Activated CD4-positive, CD25-positive, alpha-beta regulatory T cell (primary cell): ENCODE data around the gene SMTN.

ENCODE experiments used
- DNase-seq, 4 experiments: peaks; one replicate each; lab custom pipeline; 2025; lab: John Stamatoyannopoulos, UW

SMTN gene

GRCh38 chr22:31127181-31127772, 46.2 kb downstream of the SMTN start:
- no peak for DNase-seq

- no peak for DNase-seq
Measured at GRCh38 chr22:31128156-31128555, 47.0 kb downstream of the SMTN start.

DNA sequence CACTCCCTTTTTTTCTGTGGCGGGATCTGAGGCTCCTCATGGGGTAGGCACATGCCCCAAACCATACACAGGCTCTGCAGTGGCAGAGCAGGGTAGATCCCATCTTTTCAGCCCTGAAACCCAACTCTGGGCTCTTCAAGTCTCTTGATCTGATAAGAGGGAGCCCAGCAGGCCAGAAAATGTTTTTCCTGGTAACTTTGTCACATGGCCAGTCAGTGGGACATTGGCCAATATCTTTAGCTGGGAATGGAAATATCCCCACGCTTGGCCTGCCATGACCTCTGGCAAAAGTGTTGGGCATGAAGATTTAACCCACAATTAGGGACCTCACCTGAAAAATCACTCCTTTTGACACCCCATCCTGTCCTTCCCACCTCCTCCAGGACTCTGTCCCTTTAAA, 49.8 kb downstream of the SMTN start:
- no peak for DNase-seq

GRCh38 chr22:31133911-31134310, 52.8 kb downstream of the SMTN start:
- DNase-seq = no peak

DNA sequence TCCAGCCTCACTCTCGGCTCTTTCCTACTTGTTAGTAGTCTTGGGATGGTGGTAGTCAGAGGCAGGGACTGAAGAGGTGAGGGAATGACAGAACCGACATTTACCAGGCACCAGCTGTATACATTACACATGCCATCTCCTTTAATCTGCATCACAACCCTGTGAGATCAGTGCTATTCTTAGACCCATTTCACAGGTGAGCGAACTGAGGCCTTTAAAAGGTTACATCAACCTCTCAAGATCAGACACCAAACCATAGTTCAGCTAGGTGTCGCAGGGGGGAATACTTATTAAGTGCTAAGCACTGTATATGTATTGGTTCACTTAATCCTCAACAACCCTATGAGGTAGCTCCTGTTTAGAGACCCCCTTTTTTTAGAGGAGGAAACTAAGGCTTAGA, 53.6 kb downstream of the SMTN start:
- DNase-seq = no peak

DNA sequence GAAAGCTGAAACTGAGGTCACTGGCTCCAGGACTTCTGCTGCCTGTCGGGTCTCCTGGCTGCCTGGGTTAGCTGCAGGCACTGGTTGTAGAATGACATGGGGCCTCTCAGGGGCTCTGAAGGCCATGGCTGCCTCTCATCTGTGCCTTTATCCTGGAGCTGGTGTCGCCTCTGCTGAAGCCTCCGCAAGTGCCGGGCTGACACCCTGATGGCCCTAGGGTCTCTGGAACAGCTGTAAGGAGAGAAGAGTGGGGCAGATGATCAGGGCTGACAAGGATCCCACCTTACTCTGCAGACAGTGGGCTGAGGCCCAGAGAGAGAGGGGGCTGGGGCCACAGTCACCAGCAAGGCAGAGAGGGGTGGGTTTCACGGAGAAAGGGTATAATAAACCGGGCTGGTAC, 54.6 kb downstream of the SMTN start:
- DNase-seq = no peak

GRCh38 chr22:31136155-31136554, 55.0 kb downstream of the SMTN start:
- no peak for DNase-seq

DNA sequence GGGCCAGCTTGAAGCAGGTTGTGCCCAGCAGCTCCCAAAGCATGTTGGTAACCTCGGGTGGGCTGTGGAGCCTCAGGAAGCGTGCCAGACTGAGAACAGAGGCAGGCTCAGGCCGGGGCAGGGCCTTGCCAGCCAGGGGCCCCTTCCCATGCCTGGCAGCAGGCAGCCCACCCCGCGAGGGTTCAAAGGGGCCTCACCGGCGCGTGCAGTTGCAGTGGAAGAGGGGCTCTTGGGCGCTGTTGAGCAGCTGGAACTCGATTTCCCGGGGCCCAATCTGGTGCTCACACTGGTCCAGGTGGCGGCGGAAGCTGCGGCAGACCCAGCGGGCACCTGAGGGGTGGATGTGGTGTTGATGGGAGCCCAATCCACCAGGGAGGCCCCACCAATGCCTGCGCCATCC, 55.6 kb downstream of the SMTN start:
- DNase-seq = no peak

DNA sequence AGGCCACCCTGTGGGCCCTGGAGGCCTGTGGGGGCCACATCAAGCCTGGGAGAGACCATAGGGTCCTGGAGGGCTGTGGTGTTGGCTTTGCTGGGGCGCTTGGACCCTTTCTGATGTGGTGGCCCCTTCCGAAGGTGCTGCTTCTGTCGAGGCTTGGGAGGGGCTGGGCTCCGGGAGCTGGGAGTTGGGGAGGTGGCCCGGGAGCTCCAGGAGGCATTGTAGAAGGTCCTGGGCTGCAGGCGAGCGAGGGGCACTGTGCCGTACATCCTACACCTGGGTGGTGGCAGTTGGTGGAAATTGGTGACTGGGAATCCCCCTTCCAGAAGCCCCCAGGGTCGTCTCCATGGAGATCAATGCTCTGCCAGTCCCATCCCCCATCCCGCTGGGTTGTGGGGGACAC, 56.6 kb downstream of the SMTN start:
- DNase-seq = no peak

DNA sequence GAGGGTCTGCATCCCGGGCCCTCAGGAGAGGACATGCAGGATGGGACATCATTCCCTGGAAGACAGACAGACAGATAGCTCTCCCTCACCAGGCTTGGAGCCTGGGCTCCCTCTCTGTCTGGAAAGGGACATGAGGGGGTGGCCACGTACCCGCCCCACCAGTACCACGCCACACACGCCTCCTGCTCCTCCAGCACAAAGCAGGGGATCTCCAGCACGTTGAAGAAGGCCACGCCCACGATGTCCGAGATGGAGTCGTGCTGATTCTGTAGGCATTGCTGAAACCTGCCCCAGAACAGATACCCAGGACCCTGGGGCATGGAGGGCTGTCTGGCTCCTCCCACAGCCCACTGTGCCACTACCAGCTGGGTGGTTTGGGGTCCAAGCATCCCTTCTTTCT, 57.0 kb downstream of the SMTN start:
- no peak for DNase-seq

- no peak for DNase-seq
Measured at GRCh38 chr22:31139066-31139465, 57.9 kb downstream of the SMTN start.

GRCh38 chr22:31139866-31140716, 59.0 kb downstream of the SMTN start, which contains the start of gene PLA2G3:
Gene PLA2G3 (minus strand): TSS chr22:31140508. CDS start chr22:31140354, 154 bp downstream.
- DNase-seq = no peak

DNA sequence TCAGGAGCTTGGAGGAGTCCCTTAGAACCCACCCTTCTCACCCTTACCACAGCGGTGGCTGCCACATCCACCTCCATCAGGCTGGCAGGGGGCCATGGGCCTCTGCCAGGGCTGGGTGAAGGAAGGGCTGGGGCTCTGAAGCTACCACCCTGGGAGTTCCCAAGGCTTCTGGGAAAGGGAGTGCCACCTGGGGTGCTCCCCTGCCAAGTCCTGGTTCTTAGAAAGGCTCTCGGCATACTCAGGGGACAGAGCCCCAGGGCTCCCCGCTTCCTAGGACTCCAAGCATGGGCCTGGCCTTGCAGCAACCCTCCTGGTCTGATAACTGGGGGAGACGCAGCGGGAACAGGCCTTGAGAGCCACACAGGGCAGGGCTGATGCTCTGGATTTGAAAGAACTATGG, 59.6 kb downstream of the SMTN start:
- DNase-seq = no peak

DNA sequence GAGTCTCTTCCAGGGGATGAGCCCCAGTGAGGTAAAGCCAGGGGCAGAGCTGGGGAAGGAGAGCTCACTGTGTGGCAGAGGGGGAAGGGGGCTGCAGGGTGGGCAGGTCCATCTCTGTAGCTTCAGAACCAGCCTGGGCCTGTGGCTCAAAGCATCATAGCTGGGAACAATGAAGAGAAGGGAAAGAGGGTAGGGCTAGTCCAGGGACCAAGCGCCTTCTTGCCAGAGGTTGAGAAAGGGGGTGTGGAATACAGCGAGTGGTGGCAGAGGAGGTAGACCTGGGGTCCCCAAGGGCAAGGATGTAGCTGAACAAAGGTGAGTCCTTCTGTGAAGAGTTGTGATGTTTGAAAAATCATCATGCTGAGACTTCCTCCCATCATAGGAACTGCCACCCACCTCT, 60.4 kb downstream of the SMTN start:
- DNase-seq = no peak

GRCh38 chr22:31142285-31142684, 61.2 kb downstream of the SMTN start:
- no peak for DNase-seq

- DNase-seq = no peak
Measured at GRCh38 chr22:31143038-31143437, 61.9 kb downstream of the SMTN start.

DNA sequence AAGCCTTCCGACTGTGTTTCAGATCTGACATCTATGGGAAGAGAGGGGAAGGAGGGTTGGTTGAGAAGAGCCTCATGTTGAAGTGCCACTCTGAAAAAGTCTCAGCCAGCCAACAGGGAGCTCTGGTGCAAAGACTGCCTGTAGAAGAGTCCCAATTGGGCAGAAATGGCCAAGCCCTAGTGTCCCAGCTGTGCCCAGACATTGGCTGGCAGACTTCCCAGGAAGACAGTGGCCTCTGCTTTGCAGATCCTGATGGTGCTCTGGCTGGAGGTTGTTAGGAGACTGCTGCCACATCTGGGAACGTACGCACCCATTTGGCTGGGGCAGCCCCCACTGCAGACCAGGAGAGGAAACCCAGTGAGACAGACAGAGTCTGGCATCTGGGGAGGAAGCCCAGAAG, 62.4 kb downstream of the SMTN start:
- no peak for DNase-seq

- no peak for DNase-seq
Measured at GRCh38 chr22:31144223-31144622, 63.1 kb downstream of the SMTN start.

DNA sequence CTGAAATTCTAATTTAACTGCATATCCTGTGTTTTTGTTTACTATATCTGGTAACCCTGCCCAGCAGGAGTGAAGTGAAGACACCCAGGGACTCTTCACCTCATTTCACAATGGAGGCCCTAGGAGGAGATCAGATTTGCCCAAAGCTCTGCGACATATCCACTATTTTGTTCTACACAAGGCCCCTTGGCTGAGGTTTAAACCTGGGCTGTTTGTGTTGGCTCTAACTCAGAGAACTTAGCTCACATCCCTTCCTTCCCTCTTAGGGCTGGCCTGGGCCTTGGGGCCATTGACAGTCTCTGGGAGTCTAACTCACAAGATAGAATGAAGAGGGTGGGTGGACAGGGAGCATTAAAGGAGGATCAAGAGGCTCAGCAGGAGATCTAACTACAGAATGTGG, 67.4 kb downstream of the SMTN start:
- no peak for DNase-seq

DNA sequence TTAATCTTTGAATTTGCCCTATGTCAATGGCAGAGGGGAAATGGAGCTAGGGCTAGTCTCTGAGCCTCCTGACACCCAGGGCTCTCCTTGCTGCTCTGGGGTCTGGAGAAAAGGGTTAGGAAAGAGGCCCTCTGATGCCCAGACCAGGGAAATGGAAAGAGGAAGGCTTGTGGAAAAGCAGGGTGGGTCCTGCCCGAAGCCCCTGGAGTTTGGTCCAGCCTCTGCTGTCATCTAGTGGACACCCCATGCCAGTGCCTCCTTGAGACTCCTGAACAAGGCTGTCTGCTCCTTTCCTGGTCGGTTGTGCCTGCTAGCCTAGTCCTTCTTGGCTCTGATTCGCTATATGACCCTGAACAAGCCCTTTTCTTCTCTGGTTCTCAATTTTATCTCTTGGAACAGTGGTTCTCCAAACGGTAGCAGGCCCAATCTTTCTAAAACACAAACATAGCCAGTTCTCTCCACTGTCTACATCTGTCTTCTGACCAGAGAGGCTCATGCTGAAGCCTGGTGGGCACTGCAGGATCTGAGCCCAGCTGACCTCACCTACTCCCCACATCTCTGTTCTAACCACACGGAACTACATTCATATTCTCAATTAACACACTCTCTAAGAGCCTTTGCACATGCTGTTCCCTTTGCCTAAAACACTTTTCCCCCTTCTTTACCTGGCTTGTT, 68.0 kb downstream of the SMTN start:
- DNase-seq = no peak

DNA sequence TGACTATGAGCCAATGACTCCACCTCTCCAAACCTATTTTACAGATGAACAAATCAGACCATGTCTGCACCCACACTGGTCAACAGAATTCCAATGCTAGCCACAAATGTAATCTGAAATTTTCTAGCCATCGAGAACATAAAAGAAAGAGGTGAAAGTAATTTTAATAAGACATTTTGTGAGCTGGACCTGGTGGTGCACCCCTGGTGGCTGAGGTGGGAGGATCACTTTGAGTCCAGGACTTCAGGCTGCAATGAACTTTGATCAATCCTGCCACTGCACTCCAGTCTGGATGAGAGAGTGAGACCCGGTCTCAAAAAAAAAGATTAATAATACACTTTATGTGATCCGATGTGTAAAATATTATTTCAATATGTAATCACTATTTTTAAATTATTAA, 69.5 kb downstream of the SMTN start:
- no peak for DNase-seq

GRCh38 chr22:31151872-31152271, 70.8 kb downstream of the SMTN start:
- DNase-seq = no peak

- no peak for DNase-seq
Measured at GRCh38 chr22:31153357-31153756, 72.2 kb downstream of the SMTN start.
